CD14-positive monocyte (primary cell): ENCODE measurements around the gene BCAR3. TPM values are rescaled to one million over a fixed set of nuclear protein-coding genes. Genes with fewer than 3 reads are reported as not detected.
A peak's percentile ranks its signal among the peaks of the same experiment; 100 is the strongest.

ENCODE experiments used
- DNase-seq, 3 donors: peaks; one replicate each; pipeline ENCODE4 v3.0.0-alpha.2; 2011 to 2022
- H2AFZ ChIP-seq: 2 replicates; pipeline ENCODE4 v1.6.0; 2012; ENCODE audit warnings: mild to moderate bottlenecking, low read depth, low read length, inconsistent platforms; ENCODE audit not compliant: insufficient read depth, poor library complexity, severe bottlenecking
- H3K27ac ChIP-seq, 2 donors: 1 replicate in 1 of 2; 2 replicates in 1 of 2; pipeline ENCODE4 v1.5.1; 2012 to 2013; ENCODE audit warnings: low read length in 2 of 2, control low read depth in 1 of 2, inconsistent platforms in 1 of 2, low read depth in 1 of 2, mild to moderate bottlenecking in 1 of 2
- H3K27me3 ChIP-seq, 2 donors: one replicate each; pipeline versions ENCODE4 v1.6.0 to v1.6.1; 2011 to 2013; ENCODE audit warnings: low read length in 2 of 2; ENCODE audit not compliant: control insufficient read depth in 2 of 2, insufficient read depth in 2 of 2
- H3K36me3 ChIP-seq, 2 donors: replicated peaks in 1 of 2; 1 replicate in 1 of 2; 2 replicates in 1 of 2; pipeline versions ENCODE4 v1.5.1 to v1.6.1; 2012 to 2013; ENCODE audit warnings: low read length in 2 of 2, control low read depth in 1 of 2, inconsistent platforms in 1 of 2, mild to moderate bottlenecking in 1 of 2; ENCODE audit not compliant: insufficient read depth in 2 of 2, control insufficient read depth in 1 of 2
- H3K4me1 ChIP-seq, 2 donors: 1 replicate in 1 of 2; 2 replicates in 1 of 2; pipeline versions ENCODE4 v1.5.1 to v1.6.1; 2012 to 2013; ENCODE audit warnings: low read length in 2 of 2, control low read depth in 1 of 2, inconsistent platforms in 1 of 2, mild to moderate bottlenecking in 1 of 2, moderate library complexity in 1 of 2; ENCODE audit not compliant: insufficient read depth in 2 of 2, control insufficient read depth in 1 of 2
- H3K4me2 ChIP-seq: replicated peaks from 2 replicates; pipeline ENCODE3; 2012; ENCODE audit warnings: low read length, moderate library complexity, mild to moderate bottlenecking; ENCODE audit not compliant: poor library complexity, severe bottlenecking; ENCODE audit errors: extremely low read depth
- H3K4me3 ChIP-seq, 3 experiments: fragments of 200-600 bp in 1 of 3; sonication (generic) in 1 of 3; replicated peaks in 1 of 3; 1 replicate in 2 of 3; 2 replicates in 1 of 3; pipeline ENCODE4 v1.5.1; 2011 to 2013; ENCODE audit warnings: low read length in 3 of 3, mild to moderate bottlenecking in 3 of 3, control low read depth in 2 of 3, low read depth in 2 of 3, inconsistent platforms in 1 of 3, moderate library complexity in 1 of 3
- H3K79me2 ChIP-seq: 2 replicates; pipeline ENCODE4 v1.6.0; 2012; ENCODE audit warnings: mild to moderate bottlenecking, control low read depth, inconsistent platforms, low read length, moderate library complexity; ENCODE audit not compliant: insufficient read depth
- H3K9ac ChIP-seq: 2 replicates; pipeline ENCODE4 v1.6.0; 2017; ENCODE audit warnings: low read length, mild to moderate bottlenecking; ENCODE audit not compliant: insufficient read depth, poor library complexity, severe bottlenecking
- H3K9me3 ChIP-seq, 2 donors: replicated peaks in 1 of 2; 1 replicate in 1 of 2; 2 replicates in 1 of 2; pipeline versions ENCODE4 v1.5.1 to v1.6.1; 2012 to 2013; ENCODE audit warnings: low read length in 2 of 2, control low read depth in 1 of 2; ENCODE audit not compliant: control insufficient read depth in 1 of 2, insufficient read depth in 1 of 2
- H4K20me1 ChIP-seq: 2 replicates; pipeline ENCODE4 v1.6.0; 2012; ENCODE audit warnings: mild to moderate bottlenecking, low read length, control low read depth, moderate library complexity; ENCODE audit not compliant: insufficient read depth
- H3K27ac Mint-ChIP-seq, 7 donors: one replicate each; pipeline ENCODE4 v1.8.0; 2020; ENCODE audit warnings: mild to moderate bottlenecking in 7 of 7, mixed read lengths in 7 of 7, moderate library complexity in 6 of 7, inconsistent platforms in 2 of 7
- H3K27me3 Mint-ChIP-seq, 3 donors: one replicate each; pipeline ENCODE4 v1.8.0; 2021 to 2022; ENCODE audit warnings: low read depth in 3 of 3, mild to moderate bottlenecking in 3 of 3, mixed read lengths in 3 of 3, moderate library complexity in 3 of 3, inconsistent platforms in 1 of 3
- H3K36me3 Mint-ChIP-seq, 2 donors: one replicate each; pipeline ENCODE4 v1.8.0; 2020; ENCODE audit warnings: mixed read lengths in 2 of 2, inconsistent platforms in 1 of 2, mild to moderate bottlenecking in 1 of 2
- H3K4me1 Mint-ChIP-seq: one replicate; pipeline ENCODE4 v1.8.0; 2020; ENCODE audit warnings: mild to moderate bottlenecking, mixed read lengths
- H3K4me3 Mint-ChIP-seq, 2 donors: one replicate each; pipeline ENCODE4 v1.8.0; 2020; ENCODE audit warnings: mild to moderate bottlenecking in 2 of 2, mixed read lengths in 2 of 2, moderate library complexity in 1 of 2
- H3K9me3 Mint-ChIP-seq, 7 donors: one replicate each; pipeline ENCODE4 v1.8.0; 2020 to 2022; ENCODE audit warnings: mixed read lengths in 7 of 7, mild to moderate bottlenecking in 6 of 7, moderate library complexity in 6 of 7, inconsistent platforms in 2 of 7
- CTCF ChIP-seq: fragments of 200-600 bp; IDR thresholded peaks from one replicate; pipeline ENCODE4 v1.8.0; 2022; ENCODE audit warnings: antibody characterized with exemption, mild to moderate bottlenecking
- WGBS: methylation state at CpG from one replicate; pipeline ENCODE4 v1.1.5; 2013; ENCODE audit warnings: missing lambda C conversion rate; ENCODE audit not compliant: insufficient coverage; 5-methylcytosine and 5-hydroxymethylcytosine counted together
- intact Hi-C, 2 donors: fragments of 100-400 bp; cut with micrococcal nuclease; formaldehyde crosslinking; loops; one replicate each; pipeline versions ENCODE4 v1.15.0 to v1.15.1; 2023
- polyA plus RNA-seq, 3 donors: library from polyadenylated mRNA; depleted of rRNA in 1 of 3; unstranded in 2 of 3; stranded (reverse) in 1 of 3; fragments of 300-500 nt in 2 of 3; fragments of >200 nt in 1 of 3; fragmentation: Illumina TruSeq in 2 of 3; gene quantifications; 1 replicate in 2 of 3; 2 replicates in 1 of 3; pipeline ENCODE4 v1.2.3, GENCODE V29; 2012 to 2021

BCAR3 gene
- polyA plus RNA-seq, 3 donors = 0.05 to 0.41 TPM; not detected in 1

GRCh38 chr1:93549131-93549530 is 132.5 kb downstream of the BCAR3 start:
- H3K4me3 ChIP-seq = no peak overlapping the region

GRCh38 chr1:93546162-93546863 is 135.3 kb downstream of the BCAR3 start:
- H4K20me1 ChIP-seq = no peaks in the 10 kb centered on the region
- no peak for TF ChIP-seq CTCF
- no peaks in the 10 kb centered on the region for H3K9me3 ChIP-seq
- no peaks in the 10 kb centered on the region for H3K9me3 Mint-ChIP-seq
- H3K79me2 ChIP-seq = no peaks in the 10 kb centered on the region
- 92% methylated on average over 1 of the region's 3 CpGs for WGBS
- peaks cover 13% of the 10 kb centered on the region for H3K4me1 Mint-ChIP-seq
- peaks cover 0 to 2% (median 0%) of the 10 kb centered on the region in 3 donors for H3K27me3 Mint-ChIP-seq
- no peaks in the 10 kb centered on the region for H3K27me3 ChIP-seq
- DNase-seq = no peak
- no peak overlapping the region for H3K4me3 Mint-ChIP-seq
- peaks cover 13 to 19% of the 10 kb centered on the region in 2 donors for H3K4me1 ChIP-seq
- H3K27ac ChIP-seq = no peak overlapping the region
- intact Hi-C loops = no loop called here
- H2AFZ ChIP-seq = no peak overlapping the region
- no peak overlapping the region for H3K4me2 ChIP-seq
- no peak overlapping the region for H3K9ac ChIP-seq
- no peak overlapping the region for H3K4me3 ChIP-seq
- no peak overlapping the region for H3K27ac Mint-ChIP-seq
- peaks cover 0 to 4% of the 10 kb centered on the region in 2 donors for H3K36me3 Mint-ChIP-seq
- no peaks in the 10 kb centered on the region for H3K36me3 ChIP-seq

More at GRCh38 chr1:93549131-93549530, 132.5 kb downstream of the BCAR3 start:
- H3K27ac ChIP-seq = no peak overlapping the region
- H3K9ac ChIP-seq = no peak overlapping the region
- DNase-seq = peak in 1 of 3 donors; percentile 37
- H3K4me3 Mint-ChIP-seq = no peak overlapping the region
- no peak overlapping the region for H3K27ac Mint-ChIP-seq
- peaks cover 34% of the 10 kb centered on the region for H3K4me1 Mint-ChIP-seq
- H3K4me1 ChIP-seq = peaks cover 29 to 42% of the 10 kb centered on the region in 2 donors
- no peaks in the 10 kb centered on the region for H3K79me2 ChIP-seq
- no peaks in the 10 kb centered on the region for H3K27me3 ChIP-seq
- no peak overlapping the region for H2AFZ ChIP-seq
- peaks cover 0 to 2% (median 0%) of the 10 kb centered on the region in 3 donors for H3K27me3 Mint-ChIP-seq
- 14% methylated on average over 1 of the region's 1 CpG for WGBS
- H3K9me3 Mint-ChIP-seq = no peaks in the 10 kb centered on the region
- peaks cover 0 to 4% of the 10 kb centered on the region in 2 donors for H3K36me3 Mint-ChIP-seq
- H3K36me3 ChIP-seq = no peaks in the 10 kb centered on the region
- TF ChIP-seq CTCF = no peak
- H3K9me3 ChIP-seq = no peaks in the 10 kb centered on the region
- no peak overlapping the region for H3K4me2 ChIP-seq
- no peaks in the 10 kb centered on the region for H4K20me1 ChIP-seq
- intact Hi-C loops = no loop called here
